Mucosa of stomach (tissue), 1 donor: ENCODE results near the gene CRKL.
A peak's percentile ranks its signal among the peaks of the same experiment; 100 is the strongest.
"Not testable (repeated sequence)": the region's sequence is repeated elsewhere in the genome, so short reads cannot be mapped to it uniquely, and the experiment has no call there.

ENCODE experiments used
- H3K27me3 ChIP-seq: one replicate; pipeline ENCODE4 v1.7.0; 2013; ENCODE audit warnings: mild to moderate bottlenecking, low read length; ENCODE audit not compliant: control insufficient read depth, insufficient read depth
- H3K36me3 ChIP-seq: one replicate; pipeline ENCODE4 v1.7.0; 2013; ENCODE audit warnings: low read length; ENCODE audit not compliant: control insufficient read depth, insufficient read depth
- H3K4me1 ChIP-seq: one replicate; pipeline ENCODE4 v1.7.0; 2013; ENCODE audit warnings: mild to moderate bottlenecking, low read length; ENCODE audit not compliant: control insufficient read depth, insufficient read depth
- H3K4me3 ChIP-seq: one replicate; pipeline ENCODE4 v1.7.0; 2013; ENCODE audit warnings: low read length
- H3K9ac ChIP-seq: one replicate; pipeline ENCODE4 v1.7.0; 2013; ENCODE audit warnings: mild to moderate bottlenecking, low read length, moderate library complexity
- H3K9me3 ChIP-seq: one replicate; pipeline ENCODE4 v1.7.0; 2013; ENCODE audit warnings: mild to moderate bottlenecking, low read length, moderate library complexity; ENCODE audit not compliant: control insufficient read depth
- donor health status: Pancreatic carcinoma.

Gene CRKL

GRCh38 chr22:20885557-20886323 lies 31.5 kb upstream of the CRKL start:
- Histone ChIP-seq H3K4me3 (peak overlapping the region; percentile 31), H3K9me3 (no peaks in the 10 kb centered on the region), H3K9ac (peak overlapping the region; percentile 45), H3K4me1 (peaks cover 16% of the 10 kb centered on the region), H3K27me3 (no peaks in the 10 kb centered on the region), H3K36me3 (peaks cover 11% of the 10 kb centered on the region)

GRCh38 chr22:20887375-20887774 lies 29.8 kb upstream of the CRKL start:
- Histone ChIP-seq H3K36me3 (peaks cover 8% of the 10 kb centered on the region), H3K4me1 (peaks cover 16% of the 10 kb centered on the region), H3K9ac (no peak overlapping the region), H3K27me3 (no peaks in the 10 kb centered on the region), H3K4me3 (no peak overlapping the region), H3K9me3 (no peaks in the 10 kb centered on the region)

- Histone ChIP-seq H3K9ac (no peak overlapping the region), H3K27me3 (no peaks in the 10 kb centered on the region), H3K4me1 (peaks cover 16% of the 10 kb centered on the region), H3K9me3 (no peaks in the 10 kb centered on the region), H3K36me3 (no peaks in the 10 kb centered on the region), H3K4me3 (no peak overlapping the region)
These were observed 28.0 kb upstream of the CRKL start for GRCh38 chr22:20889025-20889704.

GRCh38 chr22:20889904-20890540 lies 27.2 kb upstream of the CRKL start:
- H3K27me3 ChIP-seq: no peaks in the 10 kb centered on the region
- no peaks in the 10 kb centered on the region for H3K9me3 ChIP-seq
- peaks cover 9% of the 10 kb centered on the region for H3K4me1 ChIP-seq
- no peak overlapping the region for H3K4me3 ChIP-seq
- H3K9ac ChIP-seq: no peak overlapping the region
- H3K36me3 ChIP-seq: no peaks in the 10 kb centered on the region

DNA sequence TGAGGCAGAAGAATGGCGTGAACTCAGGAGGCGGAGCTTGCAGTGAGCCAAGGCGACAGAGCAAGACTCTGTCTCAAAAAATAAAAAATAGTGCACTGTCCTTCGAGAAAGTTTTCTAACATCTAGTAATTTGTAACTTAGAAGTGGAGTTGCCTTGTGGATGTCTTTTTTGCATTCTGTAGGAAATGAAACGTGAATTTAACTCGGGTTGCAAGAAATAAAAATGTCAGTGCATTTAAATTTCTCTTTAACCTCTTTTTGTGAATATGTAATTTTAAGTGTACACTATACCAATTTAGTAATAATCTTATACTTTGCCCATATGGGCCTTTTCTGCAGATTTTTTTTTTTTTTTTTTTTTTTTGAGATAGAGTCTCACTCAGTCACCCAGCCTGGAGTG lies 26.2 kb upstream of the CRKL start:
- H3K4me3 ChIP-seq: no peak overlapping the region
- no peaks in the 10 kb centered on the region for H3K27me3 ChIP-seq
- no peaks in the 10 kb centered on the region for H3K4me1 ChIP-seq
- no peaks in the 10 kb centered on the region for H3K9me3 ChIP-seq
- no peak overlapping the region for H3K9ac ChIP-seq
- H3K36me3 ChIP-seq: no peaks in the 10 kb centered on the region

DNA sequence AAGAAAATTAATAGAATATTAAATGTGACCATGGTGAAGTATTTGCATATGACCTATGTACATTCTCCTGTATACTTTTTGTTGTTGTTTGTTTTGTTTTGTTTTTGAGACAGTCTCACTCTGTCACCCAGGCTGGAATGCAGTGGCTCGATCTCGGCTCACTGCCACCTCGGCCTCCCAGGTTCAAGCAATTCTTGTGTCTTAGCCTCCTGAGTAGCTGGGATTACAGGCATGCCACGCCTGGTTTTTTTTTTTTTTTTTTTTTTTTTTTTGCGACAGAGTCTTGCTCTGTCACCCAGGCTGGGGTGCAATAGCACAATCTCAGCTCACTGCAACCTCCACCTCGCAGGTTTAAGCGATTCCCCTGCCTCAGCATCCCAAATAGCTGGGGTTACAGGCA lies 19.5 kb upstream of the CRKL start:
- H3K9me3 ChIP-seq, H3K36me3 ChIP-seq, H3K9ac ChIP-seq, H3K27me3 ChIP-seq, H3K4me1 ChIP-seq, H3K4me3 ChIP-seq: not testable (repeated sequence)

GRCh38 chr22:20899827-20900423 lies 17.3 kb upstream of the CRKL start:
- H3K27me3 ChIP-seq: no peaks in the 10 kb centered on the region

GRCh38 chr22:20901093-20902033 lies 15.8 kb upstream of the CRKL start:
- H3K4me1 ChIP-seq, H3K4me3 ChIP-seq, H3K27me3 ChIP-seq, H3K36me3 ChIP-seq, H3K9ac ChIP-seq, H3K9me3 ChIP-seq: not testable (repeated sequence)

More at GRCh38 chr22:20899827-20900423, 17.3 kb upstream of the CRKL start:
- Histone ChIP-seq H3K9ac (no peak overlapping the region), H3K4me3 (no peak overlapping the region), H3K36me3 (no peaks in the 10 kb centered on the region), H3K4me1 (no peaks in the 10 kb centered on the region), H3K9me3 (no peaks in the 10 kb centered on the region)

DNA sequence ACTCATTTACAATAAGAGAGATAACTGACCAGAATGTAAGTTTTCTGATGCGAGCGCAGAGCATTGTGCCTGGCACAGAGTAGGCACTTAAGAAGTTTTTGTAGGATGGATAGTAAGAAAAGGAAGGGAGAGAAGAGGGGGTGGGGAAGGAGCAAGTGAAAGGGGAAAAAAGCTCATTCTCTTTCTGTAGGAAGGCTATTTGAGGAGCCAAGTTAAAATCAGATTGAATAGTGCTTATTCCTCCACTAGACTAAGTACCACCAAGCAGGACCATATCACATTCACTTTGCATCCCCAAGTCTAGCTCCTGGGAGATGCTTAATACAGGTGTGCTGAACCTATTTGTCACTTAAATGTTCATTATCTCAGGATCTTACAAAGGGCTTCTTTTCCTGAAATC lies 14.1 kb upstream of the CRKL start:
- Histone ChIP-seq H3K4me1 (no peaks in the 10 kb centered on the region), H3K9me3 (no peaks in the 10 kb centered on the region), H3K9ac (no peak overlapping the region), H3K36me3 (no peaks in the 10 kb centered on the region), H3K4me3 (no peak overlapping the region), H3K27me3 (no peaks in the 10 kb centered on the region)

DNA sequence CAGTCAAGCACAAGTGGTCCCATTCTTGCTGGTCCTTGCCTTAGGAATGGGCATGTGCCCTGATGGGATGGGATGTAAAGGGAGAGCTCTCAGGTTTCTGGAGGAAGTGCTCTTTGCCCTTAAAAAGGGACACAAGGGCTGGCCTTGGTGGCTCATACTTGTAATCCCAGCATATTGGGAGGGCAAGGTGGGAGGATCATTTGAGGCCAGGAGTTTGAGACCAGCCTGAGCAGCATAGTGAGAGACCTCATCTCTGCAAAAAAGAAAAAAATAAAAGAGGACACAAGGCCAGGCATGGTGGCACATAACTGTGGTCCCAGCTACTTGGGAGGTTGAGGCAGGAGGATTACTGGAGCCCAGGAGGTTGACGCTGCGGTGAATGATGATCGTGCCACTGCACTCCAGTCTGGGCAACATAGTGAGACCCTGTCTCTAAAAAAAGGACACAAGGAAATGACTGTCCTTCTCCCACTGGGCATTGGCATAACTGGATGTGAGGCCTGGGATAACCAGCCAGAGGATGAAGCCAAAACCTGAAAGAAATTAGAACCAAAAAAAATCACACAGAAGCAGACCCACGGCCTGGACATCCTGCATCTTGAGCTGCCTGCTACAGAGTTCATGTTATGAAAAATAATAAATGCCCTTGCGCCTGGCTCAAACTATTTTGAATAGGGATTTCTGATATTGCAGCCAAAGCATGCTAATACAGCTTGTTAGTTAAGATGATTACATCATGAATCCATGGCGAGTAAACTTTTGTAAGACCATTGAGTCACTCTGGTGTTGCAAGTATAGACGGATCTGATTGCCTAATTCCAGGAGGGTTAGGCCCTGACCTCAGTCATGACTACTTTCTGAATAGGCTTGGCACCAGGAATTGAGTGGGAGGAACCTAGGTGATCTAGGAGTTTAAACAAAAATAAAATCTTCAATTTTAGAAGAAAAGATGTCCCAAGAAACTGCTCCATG lies 12.9 kb upstream of the CRKL start:
- Histone ChIP-seq H3K4me3 (no peak overlapping the region), H3K36me3 (no peaks in the 10 kb centered on the region), H3K9me3 (no peaks in the 10 kb centered on the region), H3K27me3 (no peaks in the 10 kb centered on the region), H3K9ac (no peak overlapping the region), H3K4me1 (no peaks in the 10 kb centered on the region)

DNA sequence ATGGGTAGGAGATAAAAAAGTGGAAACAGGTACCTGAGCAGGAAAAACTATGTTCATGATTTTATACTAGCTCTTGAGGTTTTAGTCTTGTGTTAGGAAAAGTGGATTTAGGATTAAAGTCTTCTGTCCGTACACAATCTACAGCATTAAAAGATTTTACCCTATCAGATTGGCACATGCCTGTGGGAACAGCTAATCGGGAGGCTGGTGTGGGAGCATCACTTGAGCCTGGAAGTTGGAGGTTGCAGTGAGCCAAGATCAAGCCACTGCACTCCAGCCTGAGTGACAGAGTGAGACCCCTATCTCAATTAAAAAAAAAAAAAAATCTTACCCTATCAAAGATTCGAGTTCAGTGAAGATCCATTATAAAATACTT lies 12.2 kb upstream of the CRKL start:
- no peaks in the 10 kb centered on the region for H3K9me3 ChIP-seq
- H3K4me3 ChIP-seq: no peak overlapping the region
- H3K27me3 ChIP-seq: no peaks in the 10 kb centered on the region
- no peak overlapping the region for H3K9ac ChIP-seq
- H3K36me3 ChIP-seq: no peaks in the 10 kb centered on the region
- H3K4me1 ChIP-seq: no peaks in the 10 kb centered on the region
